ENCODE data around the gene VAV3. TPM values are rescaled to one million over a fixed set of nuclear protein-coding genes. Genes with fewer than 3 reads are reported as not detected.

VAV3 gene
- total and polyA plus RNA-seq, 2 donors (not counting 1 experiment from before 2014, with no cell fraction given), result not detected

- no peaks in the 10 kb centered on the region for H3K36me3 ChIP-seq (ENCODE audit: control insufficient read depth, insufficient read depth, low read length)
- no peaks in the 10 kb centered on the region for H3K79me2 ChIP-seq (ENCODE audit: control insufficient read depth, insufficient read depth, low read length)
- no peak for TF ChIP-seq EZH2 (IDR thresholded peaks at IDR 0.05; ENCODE audit: low read length, missing control alignments)
- no peak overlapping the region for H3K4me3 ChIP-seq (replicated peaks in 1 of 4; ENCODE audit: control extremely low read depth in 1 of 4, insufficient read depth in 1 of 4, low read depth in 3 of 4, low read length in 4 of 4)
- H3K9me3 ChIP-seq (ENCODE audit: control insufficient read depth, insufficient read depth, low read depth, low read length), result no peaks in the 10 kb centered on the region
- no peaks in the 10 kb centered on the region for H3K27me3 ChIP-seq (ENCODE audit: control insufficient read depth, insufficient read depth, low read length)
- no peak overlapping the region for H3K27ac ChIP-seq (ENCODE audit: insufficient read depth, low read length)
- H3K4me2 ChIP-seq (ENCODE audit: extremely low read depth, insufficient read depth, low read length), result no peak overlapping the region
- no peak overlapping the region for H3K9ac ChIP-seq (ENCODE audit: insufficient read depth, low read length)
- no peak for DNase-seq (ENCODE audit: low read depth in 2 of 2)
- no peak overlapping the region for H2AFZ ChIP-seq (ENCODE audit: low read length)
- no peaks in the 10 kb centered on the region for H4K20me1 ChIP-seq (ENCODE audit: control insufficient read depth, extremely low read depth, insufficient read depth, low read length)
- no peaks in the 10 kb centered on the region for H3K4me1 ChIP-seq (ENCODE audit: control insufficient read depth, extremely low read depth, insufficient read depth, low read length)
These were observed 134.5 kb downstream of the VAV3 start for GRCh38 chr1:107830526-107830925.

- H2AFZ ChIP-seq (ENCODE audit: low read length), result no peak overlapping the region
- no peak for TF ChIP-seq EZH2 (IDR thresholded peaks at IDR 0.05; ENCODE audit: low read length, missing control alignments)
- TF ChIP-seq, protein P1, sequence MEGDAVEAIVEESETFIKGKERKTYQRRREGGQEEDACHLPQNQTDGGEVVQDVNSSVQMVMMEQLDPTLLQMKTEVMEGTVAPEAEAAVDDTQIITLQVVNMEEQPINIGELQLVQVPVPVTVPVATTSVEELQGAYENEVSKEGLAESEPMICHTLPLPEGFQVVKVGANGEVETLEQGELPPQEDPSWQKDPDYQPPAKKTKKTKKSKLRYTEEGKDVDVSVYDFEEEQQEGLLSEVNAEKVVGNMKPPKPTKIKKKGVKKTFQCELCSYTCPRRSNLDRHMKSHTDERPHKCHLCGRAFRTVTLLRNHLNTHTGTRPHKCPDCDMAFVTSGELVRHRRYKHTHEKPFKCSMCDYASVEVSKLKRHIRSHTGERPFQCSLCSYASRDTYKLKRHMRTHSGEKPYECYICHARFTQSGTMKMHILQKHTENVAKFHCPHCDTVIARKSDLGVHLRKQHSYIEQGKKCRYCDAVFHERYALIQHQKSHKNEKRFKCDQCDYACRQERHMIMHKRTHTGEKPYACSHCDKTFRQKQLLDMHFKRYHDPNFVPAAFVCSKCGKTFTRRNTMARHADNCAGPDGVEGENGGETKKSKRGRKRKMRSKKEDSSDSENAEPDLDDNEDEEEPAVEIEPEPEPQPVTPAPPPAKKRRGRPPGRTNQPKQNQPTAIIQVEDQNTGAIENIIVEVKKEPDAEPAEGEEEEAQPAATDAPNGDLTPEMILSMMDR (conservative IDR thresholded peaks at IDR 0.05 in 1 of 2, IDR thresholded peaks at IDR 0.05 in 1 of 2; ENCODE audit: low read depth in 1 of 2, low read length in 2 of 2), result no peak
- no peak overlapping the region for H3K27ac ChIP-seq (ENCODE audit: insufficient read depth, low read length)
- no peak for DNase-seq (ENCODE audit: low read depth in 2 of 2)
- no peak overlapping the region for H3K4me2 ChIP-seq (ENCODE audit: extremely low read depth, insufficient read depth, low read length)
- H3K36me3 ChIP-seq (ENCODE audit: control insufficient read depth, insufficient read depth, low read length), result no peaks in the 10 kb centered on the region
- H3K4me1 ChIP-seq (ENCODE audit: control insufficient read depth, extremely low read depth, insufficient read depth, low read length), result no peaks in the 10 kb centered on the region
- no peaks in the 10 kb centered on the region for H3K27me3 ChIP-seq (ENCODE audit: control insufficient read depth, insufficient read depth, low read length)
- H3K9ac ChIP-seq (ENCODE audit: insufficient read depth, low read length), result no peak overlapping the region
- H4K20me1 ChIP-seq (ENCODE audit: control insufficient read depth, extremely low read depth, insufficient read depth, low read length), result no peaks in the 10 kb centered on the region
- H3K9me3 ChIP-seq (ENCODE audit: control insufficient read depth, insufficient read depth, low read depth, low read length), result no peaks in the 10 kb centered on the region
- no peak overlapping the region for H3K4me3 ChIP-seq (replicated peaks in 1 of 4; ENCODE audit: control extremely low read depth in 1 of 4, insufficient read depth in 1 of 4, low read depth in 3 of 4, low read length in 4 of 4)
- H3K79me2 ChIP-seq (ENCODE audit: control insufficient read depth, insufficient read depth, low read length), result no peaks in the 10 kb centered on the region
These were observed 134.9 kb downstream of the VAV3 start for GRCh38 chr1:107830075-107830474.

DNA sequence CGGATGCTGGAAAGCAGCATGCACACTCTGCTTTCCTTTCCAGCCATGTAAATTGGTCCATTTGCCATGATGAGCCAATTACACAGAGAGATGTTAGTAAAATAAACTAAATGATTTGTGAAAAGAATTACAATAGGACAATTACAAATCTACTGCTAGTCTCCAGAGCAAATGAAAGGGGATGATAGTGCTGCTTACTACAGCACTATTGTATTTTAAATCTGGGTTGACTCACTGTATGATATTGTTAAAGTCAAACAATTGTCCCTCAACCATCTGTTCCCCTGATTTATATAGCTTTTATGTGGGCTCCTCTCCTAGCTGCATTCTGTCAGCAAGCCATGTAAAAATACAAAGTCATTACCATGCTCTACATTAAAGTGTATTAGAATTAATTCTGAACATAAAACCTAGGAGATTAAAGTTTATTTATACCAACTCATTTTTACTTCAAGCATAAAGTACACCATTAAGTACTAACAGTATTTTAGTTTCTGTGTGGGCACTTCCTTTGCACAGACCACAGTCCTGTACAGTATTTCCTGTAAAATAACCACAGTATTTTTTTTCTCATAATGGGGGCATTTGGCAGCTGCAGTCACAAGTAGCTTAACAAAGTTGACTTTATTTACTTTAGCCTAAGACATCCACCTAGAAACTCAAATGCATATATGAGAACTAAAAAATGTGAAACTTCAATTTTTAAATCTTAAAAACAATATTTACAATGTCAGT is 135.8 kb downstream of the VAV3 start:
- H3K9me3 ChIP-seq (ENCODE audit: control insufficient read depth, insufficient read depth, low read depth, low read length), result no peaks in the 10 kb centered on the region
- no peaks in the 10 kb centered on the region for H3K79me2 ChIP-seq (ENCODE audit: control insufficient read depth, insufficient read depth, low read length)
- H3K27ac ChIP-seq (ENCODE audit: insufficient read depth, low read length), result no peak overlapping the region
- H2AFZ ChIP-seq (ENCODE audit: low read length), result no peak overlapping the region
- peak in 1 of 2 donors; percentile 48 for DNase-seq (ENCODE audit: low read depth in 2 of 2)
- TF ChIP-seq EZH2 (IDR thresholded peaks at IDR 0.05; ENCODE audit: low read length, missing control alignments), result no peak
- TF ChIP-seq, protein P1 (conservative IDR thresholded peaks at IDR 0.05 in 1 of 2, IDR thresholded peaks at IDR 0.05 in 1 of 2; ENCODE audit: low read depth in 1 of 2, low read length in 2 of 2), result no peak
- no peaks in the 10 kb centered on the region for H3K4me1 ChIP-seq (ENCODE audit: control insufficient read depth, extremely low read depth, insufficient read depth, low read length)
- no peaks in the 10 kb centered on the region for H3K27me3 ChIP-seq (ENCODE audit: control insufficient read depth, insufficient read depth, low read length)
- no peaks in the 10 kb centered on the region for H3K36me3 ChIP-seq (ENCODE audit: control insufficient read depth, insufficient read depth, low read length)
- H3K9ac ChIP-seq (ENCODE audit: insufficient read depth, low read length), result no peak overlapping the region
- H4K20me1 ChIP-seq (ENCODE audit: control insufficient read depth, extremely low read depth, insufficient read depth, low read length), result no peaks in the 10 kb centered on the region
- H3K4me3 ChIP-seq (replicated peaks in 1 of 4; ENCODE audit: control extremely low read depth in 1 of 4, insufficient read depth in 1 of 4, low read depth in 3 of 4, low read length in 4 of 4), result no peak overlapping the region
- no peak overlapping the region for H3K4me2 ChIP-seq (ENCODE audit: extremely low read depth, insufficient read depth, low read length)

Measured in fibroblast of lung (primary cell).